Measurements from ENCODE around the gene PRKAR1B.

Gene PRKAR1B

GRCh38 chr7:691361-692045, 35.6 kb downstream of the PRKAR1B start:
- no peak for DNase-seq

- DNase-seq = no peak
These were observed 36.4 kb downstream of the PRKAR1B start for GRCh38 chr7:690478-691360.

GRCh38 chr7:685540-685939, 41.5 kb downstream of the PRKAR1B start:
- no peak for DNase-seq

GRCh38 chr7:684416-684815, 42.7 kb downstream of the PRKAR1B start:
- DNase-seq = no peak

- DNase-seq = no peak
These were observed 43.4 kb downstream of the PRKAR1B start for GRCh38 chr7:683526-684205.

GRCh38 chr7:682810-683209, 44.3 kb downstream of the PRKAR1B start:
- DNase-seq = no peak

GRCh38 chr7:681551-682307, 45.4 kb downstream of the PRKAR1B start:
- no peak for DNase-seq

GRCh38 chr7:680411-681127, 46.5 kb downstream of the PRKAR1B start:
- no peak for DNase-seq

GRCh38 chr7:676972-677385, 50.1 kb downstream of the PRKAR1B start:
- no peak for DNase-seq

- DNase-seq = no peak
These were observed 50.7 kb downstream of the PRKAR1B start for GRCh38 chr7:676246-676971.

GRCh38 chr7:674454-675410, 52.3 kb downstream of the PRKAR1B start:
- no peak for DNase-seq

GRCh38 chr7:673681-674453, 53.2 kb downstream of the PRKAR1B start:
- DNase-seq = no peak

- no peak for DNase-seq
These were observed 54.2 kb downstream of the PRKAR1B start for GRCh38 chr7:672891-673290.

GRCh38 chr7:671415-672042, 55.6 kb downstream of the PRKAR1B start:
- no peak for DNase-seq

- no peak for DNase-seq
These were observed 56.3 kb downstream of the PRKAR1B start for GRCh38 chr7:670501-671390.

GRCh38 chr7:668958-669357, 58.1 kb downstream of the PRKAR1B start:
- DNase-seq = no peak

GRCh38 chr7:668139-668931, 58.7 kb downstream of the PRKAR1B start:
- DNase-seq = no peak
